Stimulated activated CD4-positive, alpha-beta T cell treated with anti-CD3 and anti-CD28 coated beads, TNF-alpha, amount 100 ng/mL, for 24 hours (primary cell): ENCODE data around the gene EXOC6B.
"Not testable (repeated sequence)": the region's sequence is repeated elsewhere in the genome, so short reads cannot be mapped to it uniquely, and the experiment has no call there.

ENCODE experiments used
- DNase-seq, 3 experiments: peaks; one replicate each; pipeline ENCODE4 v3.0.0-alpha.2; 2020; ENCODE audit warnings: low read depth in 3 of 3

Gene EXOC6B

DNA sequence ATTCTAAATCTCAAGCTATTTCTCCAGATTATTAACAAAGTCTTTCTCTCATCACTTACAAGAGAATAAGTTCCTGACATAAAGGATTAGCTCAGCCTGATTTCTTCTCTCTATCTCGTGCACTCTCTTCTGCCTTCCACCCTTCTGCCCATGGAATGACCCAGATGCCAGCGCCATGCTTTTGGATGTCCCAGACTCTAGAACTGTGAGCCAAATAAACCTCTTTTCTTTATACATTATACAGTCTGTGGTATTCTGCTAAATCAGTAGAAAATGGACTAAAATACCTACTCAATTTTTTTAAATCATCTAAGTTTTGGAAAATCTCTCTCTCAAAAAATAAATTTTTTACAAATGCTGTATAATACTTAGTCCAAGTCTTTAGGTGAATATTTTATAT, 218.6 kb downstream of the EXOC6B start:
- no peak for DNase-seq

DNA sequence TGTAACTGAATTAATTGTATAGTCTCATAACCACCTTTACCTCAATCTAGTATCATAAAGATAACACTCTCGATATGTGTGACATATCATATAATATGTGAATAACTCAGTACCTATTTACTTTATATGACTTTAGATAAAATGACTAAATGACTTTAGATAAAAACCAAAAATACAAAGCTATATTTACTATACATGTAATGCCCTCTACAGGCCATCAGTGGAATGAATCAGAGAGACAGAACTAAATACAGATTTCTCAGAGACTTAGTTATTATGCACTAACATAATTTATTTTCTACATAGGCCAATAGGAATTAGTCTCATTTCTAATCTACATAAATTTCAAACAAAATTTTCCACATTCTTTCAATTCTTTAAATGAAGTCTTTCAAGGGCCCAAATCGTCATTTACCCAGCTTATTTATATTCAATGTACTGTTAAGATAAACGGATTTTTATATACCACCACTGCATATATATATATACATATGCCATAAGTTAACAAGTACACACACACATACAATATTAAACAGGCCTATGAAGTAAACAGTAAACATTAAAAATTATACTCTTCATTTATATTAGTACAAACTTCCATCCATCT, 219.9 kb downstream of the EXOC6B start:
- DNase-seq: no peak

- DNase-seq: no peak
Observed at GRCh38 chr2:72604468-72604867, 221.4 kb downstream of the EXOC6B start.

GRCh38 chr2:72603481-72603880, 222.4 kb downstream of the EXOC6B start:
- DNase-seq: no peak

DNA sequence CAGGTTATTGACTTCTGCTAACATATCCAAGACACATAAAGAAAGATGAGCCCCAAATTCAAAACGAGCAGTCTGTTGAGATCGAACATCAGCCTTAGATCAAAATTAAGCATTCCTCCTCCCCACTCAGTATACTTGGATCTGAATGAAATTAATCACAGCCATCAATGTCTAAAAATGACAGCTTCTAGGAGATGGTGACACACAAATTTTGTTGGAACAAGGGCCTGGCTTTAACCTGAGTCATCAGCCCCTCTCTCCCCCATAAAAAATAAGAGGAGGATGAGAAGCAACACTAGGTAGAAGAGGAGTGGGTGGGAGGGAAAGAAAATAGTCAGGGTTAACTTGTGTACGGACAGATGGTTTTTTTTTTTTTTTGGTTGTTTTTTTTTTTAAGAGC, 223.1 kb downstream of the EXOC6B start:
- no peak for DNase-seq

DNA sequence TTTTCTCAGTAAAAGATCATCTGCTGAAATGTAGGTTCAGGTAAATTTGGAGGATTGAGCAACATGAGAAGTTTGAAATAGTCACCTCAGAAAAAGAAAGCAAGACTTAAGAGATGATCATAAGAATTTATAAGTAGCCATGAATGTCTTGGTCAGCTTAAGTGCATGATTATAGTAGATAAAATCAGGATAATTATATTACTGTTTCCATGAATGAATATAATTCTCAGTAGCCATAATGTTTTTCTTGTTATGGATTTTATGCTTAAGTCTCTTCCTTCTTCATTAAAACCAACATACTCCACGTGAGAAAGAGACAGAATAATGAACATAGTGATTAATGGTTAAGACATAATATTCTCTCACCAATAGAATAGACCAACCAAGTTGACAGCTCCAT, 223.7 kb downstream of the EXOC6B start:
- no peak for DNase-seq

DNA sequence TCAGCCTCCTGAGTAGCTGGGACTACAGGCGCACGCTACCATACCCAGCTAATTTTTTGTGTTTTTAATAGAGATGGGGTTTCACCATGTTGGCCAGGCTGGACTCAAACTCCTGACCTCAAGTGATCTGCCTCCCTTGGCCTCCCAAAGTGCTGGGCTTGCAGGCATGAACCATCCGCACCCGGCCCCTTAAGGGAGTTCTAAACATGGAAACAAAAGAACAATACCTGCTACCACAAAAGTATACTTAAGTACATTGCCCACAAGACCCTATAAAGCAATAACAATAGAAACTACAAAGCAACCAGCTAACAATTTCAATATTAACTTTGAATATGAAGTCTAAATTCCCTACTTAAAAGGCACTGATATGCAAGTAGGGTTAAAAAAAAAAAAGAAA, 242.0 kb downstream of the EXOC6B start:
- not testable (repeated sequence) for DNase-seq

DNA sequence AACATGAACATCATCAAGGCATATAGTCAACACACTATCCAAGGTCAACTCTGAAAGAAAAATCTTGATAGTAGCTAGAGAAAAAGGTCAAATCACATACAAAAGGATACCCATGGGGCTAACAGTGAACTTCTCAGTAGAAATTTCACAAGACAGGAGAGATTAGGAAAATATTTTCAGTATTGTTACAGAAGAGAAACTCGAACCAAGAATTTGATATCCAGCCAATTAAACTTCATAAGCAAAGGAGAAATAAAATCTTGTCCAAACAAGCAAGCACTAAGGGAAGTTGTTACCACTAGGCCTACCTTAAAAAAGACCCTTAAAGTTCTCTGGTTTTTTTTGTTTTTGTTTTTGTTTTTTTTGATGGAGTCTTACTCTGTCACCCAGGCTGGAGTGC, 242.5 kb downstream of the EXOC6B start:
- no peak for DNase-seq

- DNase-seq: no peak
Observed at GRCh38 chr2:72581560-72582181, 244.2 kb downstream of the EXOC6B start.

- no peak for DNase-seq
Observed at GRCh38 chr2:72579591-72580180, 246.1 kb downstream of the EXOC6B start.

GRCh38 chr2:72576861-72577260, 249.0 kb downstream of the EXOC6B start:
- no peak for DNase-seq

GRCh38 chr2:72576459-72576858, 249.4 kb downstream of the EXOC6B start:
- no peak for DNase-seq

DNA sequence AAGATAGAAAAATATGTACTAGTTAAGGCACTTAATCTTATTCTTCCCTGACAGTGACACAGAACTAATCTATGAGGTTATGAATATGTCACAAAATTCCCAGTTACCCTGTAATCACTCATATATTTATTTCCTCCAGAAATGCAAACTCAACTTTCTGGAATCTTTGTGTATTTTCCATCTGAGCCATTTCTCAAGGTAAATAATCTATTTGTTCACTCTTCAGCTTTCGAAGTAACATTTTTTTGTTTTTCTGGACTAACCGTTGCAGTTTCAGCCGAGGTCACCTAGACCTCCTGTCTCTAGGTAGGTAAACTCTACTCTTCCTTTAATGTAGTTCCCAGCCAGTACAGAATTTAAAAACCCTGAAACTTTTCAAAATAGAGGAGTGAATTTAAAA, 250.9 kb downstream of the EXOC6B start:
- no peak for DNase-seq

GRCh38 chr2:72573232-72573631, 252.6 kb downstream of the EXOC6B start:
- no peak for DNase-seq

DNA sequence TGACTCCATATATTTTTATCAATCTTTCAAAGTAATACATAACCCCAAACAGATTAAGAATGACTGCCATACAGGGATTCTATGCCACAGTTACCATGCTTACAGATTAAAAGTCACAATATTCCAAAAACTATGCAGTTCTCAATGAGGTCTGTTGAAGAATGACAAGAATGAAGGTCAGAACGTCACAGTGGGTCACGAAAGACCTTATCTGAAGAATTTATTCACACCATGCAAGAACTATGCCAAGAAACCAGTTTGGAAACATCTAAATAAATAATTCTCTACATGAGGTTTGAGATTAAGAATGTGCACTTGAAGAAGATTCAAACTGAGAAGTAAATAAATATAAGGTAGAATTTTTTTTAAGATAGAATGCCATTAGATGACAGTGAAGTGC, 253.3 kb downstream of the EXOC6B start:
- no peak for DNase-seq

GRCh38 chr2:72570413-72570812, 255.4 kb downstream of the EXOC6B start:
- no peak for DNase-seq

- no peak for DNase-seq
Observed at GRCh38 chr2:72562451-72563153, 263.2 kb downstream of the EXOC6B start.

GRCh38 chr2:72561621-72562318, 264.1 kb downstream of the EXOC6B start:
- no peak for DNase-seq

GRCh38 chr2:72555943-72556342, 269.9 kb downstream of the EXOC6B start:
- no peak for DNase-seq

GRCh38 chr2:72555363-72555762, 270.5 kb downstream of the EXOC6B start:
- not testable (repeated sequence) for DNase-seq

- DNase-seq: not testable (repeated sequence)
Observed at GRCh38 chr2:72554910-72555309, 270.9 kb downstream of the EXOC6B start.

DNA sequence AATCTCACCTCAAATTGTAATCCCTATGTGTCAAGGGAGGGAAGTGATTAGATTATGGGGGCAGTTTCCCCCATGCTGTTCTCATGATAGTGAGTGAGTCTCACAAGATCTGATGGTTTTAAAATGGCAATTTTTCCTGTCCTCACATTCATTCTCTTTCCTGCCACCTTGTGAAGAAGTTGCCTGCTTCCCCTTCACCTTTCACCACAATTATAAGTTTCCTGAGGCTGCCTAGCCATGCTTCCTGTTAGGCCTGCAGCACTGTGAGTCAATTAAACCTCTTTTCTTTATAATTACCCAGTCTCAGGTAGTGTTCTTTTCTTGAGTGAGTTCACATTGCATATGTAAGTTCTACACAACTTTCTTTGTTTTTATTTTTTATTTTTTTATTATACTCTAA, 271.5 kb downstream of the EXOC6B start:
- no peak for DNase-seq
